ENCODE results near the gene TNS3.

TNS3 gene

GRCh38 chr7:47580175-47580706 lies 1.7 kb downstream of the TNS3 start:
- no peak overlapping the region for H3K4me3 ChIP-seq (ENCODE audit: low read depth, low read length)
- TF ChIP-seq CTCF (IDR thresholded peaks at IDR 0.05; ENCODE audit: low read depth, low read length) (no peak), MAX (IDR thresholded peaks at IDR 0.05; ENCODE audit: low read depth, low read length) (no peak), MYC (IDR thresholded peaks at IDR 0.05; ENCODE audit: low read depth, low read length) (no peak), POLR2A (IDR thresholded peaks at IDR 0.05; ENCODE audit: extremely low read depth, insufficient read length) (no peak)
- DNase-seq (ENCODE audit: low read depth), result no peak

GRCh38 chr7:47579458-47579857 lies 2.5 kb downstream of the TNS3 start:
- H3K4me3 ChIP-seq (ENCODE audit: low read depth, low read length), result no peak overlapping the region
- no peak for TF ChIP-seq MAX (IDR thresholded peaks at IDR 0.05; ENCODE audit: low read depth, low read length)
- no peak for TF ChIP-seq MYC (IDR thresholded peaks at IDR 0.05; ENCODE audit: low read depth, low read length)
- no peak for TF ChIP-seq POLR2A (IDR thresholded peaks at IDR 0.05; ENCODE audit: extremely low read depth, insufficient read length)
- TF ChIP-seq CTCF (IDR thresholded peaks at IDR 0.05; ENCODE audit: low read depth, low read length), result no peak
- DNase-seq (ENCODE audit: low read depth), result no peak

GRCh38 chr7:47578579-47579270 lies 3.2 kb downstream of the TNS3 start:
- DNase-seq (ENCODE audit: low read depth), result no peak
- no peak overlapping the region for H3K4me3 ChIP-seq (ENCODE audit: low read depth, low read length)
- TF ChIP-seq CTCF (IDR thresholded peaks at IDR 0.05; ENCODE audit: low read depth, low read length) (no peak), MAX (IDR thresholded peaks at IDR 0.05; ENCODE audit: low read depth, low read length) (no peak), POLR2A (IDR thresholded peaks at IDR 0.05; ENCODE audit: extremely low read depth, insufficient read length) (no peak), MYC (IDR thresholded peaks at IDR 0.05; ENCODE audit: low read depth, low read length) (no peak)

GRCh38 chr7:47577321-47577919 lies 4.5 kb downstream of the TNS3 start:
- DNase-seq (ENCODE audit: low read depth), result no peak
- no peak for TF ChIP-seq CTCF (IDR thresholded peaks at IDR 0.05; ENCODE audit: low read depth, low read length)
- no peak for TF ChIP-seq MAX (IDR thresholded peaks at IDR 0.05; ENCODE audit: low read depth, low read length)
- no peak for TF ChIP-seq POLR2A (IDR thresholded peaks at IDR 0.05; ENCODE audit: extremely low read depth, insufficient read length)
- no peak overlapping the region for H3K4me3 ChIP-seq (ENCODE audit: low read depth, low read length)

- no peak overlapping the region for H3K4me3 ChIP-seq (ENCODE audit: low read depth, low read length)
- TF ChIP-seq MAX (IDR thresholded peaks at IDR 0.05; ENCODE audit: low read depth, low read length), result no peak
- no peak for TF ChIP-seq MYC (IDR thresholded peaks at IDR 0.05; ENCODE audit: low read depth, low read length)
- no peak for TF ChIP-seq CTCF (IDR thresholded peaks at IDR 0.05; ENCODE audit: low read depth, low read length)
- no peak for TF ChIP-seq POLR2A (IDR thresholded peaks at IDR 0.05; ENCODE audit: extremely low read depth, insufficient read length)
Observed at GRCh38 chr7:47576866-47577306, 5.0 kb downstream of the TNS3 start.

More at GRCh38 chr7:47576866-47577306, 5.0 kb downstream of the TNS3 start:
- DNase-seq (ENCODE audit: low read depth), result no peak
